ENCODE results near the gene MPZ. TPM values are rescaled to one million over a fixed set of nuclear protein-coding genes. Genes with fewer than 3 reads are reported as not detected.
"Not testable (repeated sequence)": the region's sequence is repeated elsewhere in the genome, so short reads cannot be mapped to it uniquely, and the experiment has no call there.

The MPZ gene
- total and polyA plus RNA-seq, 9 donors = 6.5 to 38.1 (median 14.8) TPM

- 90% methylated on average over 2 of the region's 4 CpGs for WGBS (ENCODE audit: insufficient coverage)
- peaks cover 31% of the 10 kb centered on the region for H3K36me3 ChIP-seq (ENCODE audit: control insufficient read depth, insufficient read depth, low read length)
- no peak overlapping the region for H3K4me3 ChIP-seq (ENCODE audit: low read length)
- no peaks in the 10 kb centered on the region for H3K4me1 ChIP-seq (ENCODE audit: control insufficient read depth, insufficient read depth, low read length)
- H3K27ac ChIP-seq (ENCODE audit: low read length) = no peak overlapping the region
- no peaks in the 10 kb centered on the region for H3K9me3 ChIP-seq (replicated peaks; ENCODE audit: control insufficient read depth, low read depth, low read length)
- H3K27me3 ChIP-seq (ENCODE audit: control insufficient read depth, insufficient read depth, low read length) = no peaks in the 10 kb centered on the region
- no peak for DNase-seq
Measured at GRCh38 chr1:161324020-161324419, 14.3 kb upstream of the MPZ start.

GRCh38 chr1:161315841-161316674, 6.3 kb upstream of the MPZ start:
- H3K4me3 ChIP-seq (ENCODE audit: low read length); DNase-seq; H3K9me3 ChIP-seq (replicated peaks; ENCODE audit: control insufficient read depth, low read depth, low read length); H3K36me3 ChIP-seq (ENCODE audit: control insufficient read depth, insufficient read depth, low read length); H3K27ac ChIP-seq (ENCODE audit: low read length); H3K27me3 ChIP-seq (ENCODE audit: control insufficient read depth, insufficient read depth, low read length): not testable (repeated sequence)
- H3K4me1 ChIP-seq (ENCODE audit: control insufficient read depth, insufficient read depth, low read length) = peaks cover 11% of the 10 kb centered on the region
- 73% methylated on average over 7 of the region's 17 CpGs for WGBS (ENCODE audit: insufficient coverage)

GRCh38 chr1:161314201-161314981, 4.6 kb upstream of the MPZ start, which contains the start of gene SDHC:
TSS of gene SDHC (plus strand) at chr1:161314381. CDS start at chr1:161314406, 25 bp downstream.
- Histone ChIP-seq H3K9me3 (replicated peaks; ENCODE audit: control insufficient read depth, low read depth, low read length) (no peaks in the 10 kb centered on the region), H3K4me1 (ENCODE audit: control insufficient read depth, insufficient read depth, low read length) (peaks cover 14% of the 10 kb centered on the region), H3K4me3 (ENCODE audit: low read length) (peak within 1 kb of the TSS; percentile 99), H3K27me3 (ENCODE audit: control insufficient read depth, insufficient read depth, low read length) (peaks cover 8% of the 10 kb centered on the region), H3K27ac (ENCODE audit: low read length) (peak within 1 kb of the TSS; percentile 96), H3K36me3 (ENCODE audit: control insufficient read depth, insufficient read depth, low read length) (no peaks in the 10 kb centered on the region)
- 0% methylated on average over 32 of the region's 45 CpGs for WGBS (ENCODE audit: insufficient coverage)
- peak; percentile 96 for DNase-seq

GRCh38 chr1:161313554-161314200, 3.9 kb upstream of the MPZ start:
- H3K4me3 ChIP-seq (ENCODE audit: low read length) = peak overlapping the region; percentile 99
- H3K4me1 ChIP-seq (ENCODE audit: control insufficient read depth, insufficient read depth, low read length) = peaks cover 14% of the 10 kb centered on the region
- H3K27ac ChIP-seq (ENCODE audit: low read length) = peak overlapping the region; percentile 96
- DNase-seq = no peak
- 6% methylated on average over 16 of the region's 28 CpGs for WGBS (ENCODE audit: insufficient coverage)
- H3K27me3 ChIP-seq (ENCODE audit: control insufficient read depth, insufficient read depth, low read length) = peaks cover 10% of the 10 kb centered on the region
- H3K36me3 ChIP-seq (ENCODE audit: control insufficient read depth, insufficient read depth, low read length) = no peaks in the 10 kb centered on the region
- no peaks in the 10 kb centered on the region for H3K9me3 ChIP-seq (replicated peaks; ENCODE audit: control insufficient read depth, low read depth, low read length)

GRCh38 chr1:161311595-161312181, 1.9 kb upstream of the MPZ start:
- DNase-seq = no peak
- Histone ChIP-seq H3K9me3 (replicated peaks; ENCODE audit: control insufficient read depth, low read depth, low read length) (no peaks in the 10 kb centered on the region), H3K27ac (ENCODE audit: low read length) (no peak overlapping the region), H3K4me3 (ENCODE audit: low read length) (no peak overlapping the region), H3K36me3 (ENCODE audit: control insufficient read depth, insufficient read depth, low read length) (no peaks in the 10 kb centered on the region), H3K4me1 (ENCODE audit: control insufficient read depth, insufficient read depth, low read length) (peaks cover 20% of the 10 kb centered on the region), H3K27me3 (ENCODE audit: control insufficient read depth, insufficient read depth, low read length) (peaks cover 14% of the 10 kb centered on the region)
- WGBS (ENCODE audit: insufficient coverage) = 100% methylated on average over 1 of the region's 4 CpGs

GRCh38 chr1:161307892-161308638, 1.7 kb downstream of the MPZ start:
- H3K27ac ChIP-seq (ENCODE audit: low read length) = no peak overlapping the region
- no peak for DNase-seq
- peaks cover 26% of the 10 kb centered on the region for H3K4me1 ChIP-seq (ENCODE audit: control insufficient read depth, insufficient read depth, low read length)
- no peak overlapping the region for H3K4me3 ChIP-seq (ENCODE audit: low read length)
- H3K9me3 ChIP-seq (replicated peaks; ENCODE audit: control insufficient read depth, low read depth, low read length) = no peaks in the 10 kb centered on the region
- no peaks in the 10 kb centered on the region for H3K36me3 ChIP-seq (ENCODE audit: control insufficient read depth, insufficient read depth, low read length)
- peaks cover 14% of the 10 kb centered on the region for H3K27me3 ChIP-seq (ENCODE audit: control insufficient read depth, insufficient read depth, low read length)
- WGBS (ENCODE audit: insufficient coverage) = 50% methylated on average over 1 of the region's 2 CpGs

- Histone ChIP-seq H3K27me3 (ENCODE audit: control insufficient read depth, insufficient read depth, low read length) (peaks cover 14% of the 10 kb centered on the region), H3K36me3 (ENCODE audit: control insufficient read depth, insufficient read depth, low read length) (no peaks in the 10 kb centered on the region), H3K9me3 (replicated peaks; ENCODE audit: control insufficient read depth, low read depth, low read length) (no peaks in the 10 kb centered on the region), H3K4me3 (ENCODE audit: low read length) (no peak overlapping the region), H3K4me1 (ENCODE audit: control insufficient read depth, insufficient read depth, low read length) (peaks cover 26% of the 10 kb centered on the region), H3K27ac (ENCODE audit: low read length) (peak overlapping the region; percentile 62)
- 74% methylated on average over 7 of the region's 7 CpGs for WGBS (ENCODE audit: insufficient coverage)
- peak; percentile 72 for DNase-seq
Measured at GRCh38 chr1:161307230-161307768, 2.5 kb downstream of the MPZ start.

GRCh38 chr1:161305867-161306519, 3.8 kb downstream of the MPZ start:
- Histone ChIP-seq H3K27me3 (ENCODE audit: control insufficient read depth, insufficient read depth, low read length) (peaks cover 14% of the 10 kb centered on the region), H3K4me3 (ENCODE audit: low read length) (peak overlapping the region; percentile 63), H3K27ac (ENCODE audit: low read length) (no peak overlapping the region), H3K4me1 (ENCODE audit: control insufficient read depth, insufficient read depth, low read length) (peaks cover 26% of the 10 kb centered on the region), H3K36me3 (ENCODE audit: control insufficient read depth, insufficient read depth, low read length) (no peaks in the 10 kb centered on the region), H3K9me3 (replicated peaks; ENCODE audit: control insufficient read depth, low read depth, low read length) (no peaks in the 10 kb centered on the region)
- peak; percentile 84 for DNase-seq
- WGBS (ENCODE audit: insufficient coverage) = 1% methylated on average over 10 of the region's 31 CpGs
